Activated naive CD4-positive, alpha-beta T cell treated with anti-CD3 and anti-CD28 coated beads for 36 hours (primary cell): Measurements from ENCODE around the gene PLEKHH2. TPM values are rescaled to one million over a fixed set of nuclear protein-coding genes. Genes with fewer than 3 reads are reported as not detected.
"Not testable (repeated sequence)": the region's sequence is repeated elsewhere in the genome, so short reads cannot be mapped to it uniquely, and the experiment has no call there.

Experiments used
- CTCF ChIA-PET: fragments of 350-600 bp; sonication (Branson Sonifier 250); formaldehyde crosslinking; loops from one replicate; lab custom pipeline; 2021; ENCODE audit warnings: antibody characterized with exemption; lab: Charles Lee
- DNase-seq: peaks from one replicate; pipeline ENCODE4 v3.0.0-alpha.2; 2020
- H3K27ac Mint-ChIP-seq: one replicate; pipeline ENCODE4 v1.8.0; 2021; ENCODE audit warnings: mild to moderate bottlenecking, mixed read lengths
- H3K27me3 Mint-ChIP-seq: one replicate; pipeline ENCODE4 v1.8.0; 2021; ENCODE audit warnings: low read depth, mixed read lengths
- H3K36me3 Mint-ChIP-seq: one replicate; pipeline ENCODE4 v1.8.0; 2021; ENCODE audit warnings: low read depth, mixed read lengths
- H3K4me1 Mint-ChIP-seq: one replicate; pipeline ENCODE4 v1.8.0; 2021; ENCODE audit warnings: low read depth, mixed read lengths
- H3K4me3 Mint-ChIP-seq: one replicate; pipeline ENCODE4 v1.8.0; 2021; ENCODE audit warnings: mild to moderate bottlenecking, moderate library complexity, mixed read lengths
- H3K9me3 Mint-ChIP-seq: one replicate; pipeline ENCODE4 v1.8.0; 2021; ENCODE audit warnings: mixed read lengths
- intact Hi-C: fragments of 100-400 bp; cut with micrococcal nuclease; formaldehyde crosslinking; loops from one replicate; pipeline ENCODE4 v1.15.1; 2023
- total RNA-seq, 2 experiments: library from RNA; stranded (reverse); gene quantifications; one replicate each; pipeline ENCODE4 v1.2.3, GENCODE V29; 2021

PLEKHH2 gene
- total RNA-seq, 2 experiments from 2014 or later = 0.64 to 0.72 TPM

DNA sequence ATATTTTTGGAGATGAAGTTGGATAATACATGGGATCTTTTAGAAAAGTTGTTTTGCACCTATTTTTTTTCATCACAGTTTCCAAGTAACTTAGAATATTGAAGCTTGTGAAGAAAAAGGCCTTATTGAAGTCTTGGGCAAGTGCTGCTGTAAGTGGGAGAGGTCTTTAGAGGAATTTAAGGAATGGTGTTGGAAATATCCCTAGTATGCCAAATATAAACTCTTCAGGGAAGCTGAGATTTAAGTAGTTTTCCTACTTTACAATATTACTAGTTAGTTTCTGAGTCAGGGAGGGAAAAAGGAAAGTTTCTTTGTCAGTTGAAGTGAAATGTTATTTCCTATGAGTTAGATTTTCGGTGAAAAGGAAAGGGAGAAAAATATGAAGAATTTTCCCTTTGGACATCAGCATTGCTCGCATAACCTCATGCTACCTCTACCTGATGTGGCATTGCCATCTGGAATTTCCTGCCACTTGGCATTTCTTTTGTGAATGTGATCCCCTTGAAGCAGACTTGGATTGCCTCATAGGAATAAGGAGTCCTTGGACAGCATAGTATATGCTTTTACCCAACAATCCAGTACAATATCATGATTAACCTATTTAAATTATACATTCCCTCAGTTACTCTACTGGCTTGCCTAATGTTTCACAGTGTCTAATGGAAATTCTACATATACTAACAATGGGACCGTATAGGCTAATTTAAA, 12.1 kb downstream of the PLEKHH2 start:
- Mint-ChIP-seq H3K27me3 (peaks cover 4% of the 10 kb centered on the region), H3K4me3 (no peak overlapping the region)
- CTCF ChIA-PET = no interaction called here

DNA sequence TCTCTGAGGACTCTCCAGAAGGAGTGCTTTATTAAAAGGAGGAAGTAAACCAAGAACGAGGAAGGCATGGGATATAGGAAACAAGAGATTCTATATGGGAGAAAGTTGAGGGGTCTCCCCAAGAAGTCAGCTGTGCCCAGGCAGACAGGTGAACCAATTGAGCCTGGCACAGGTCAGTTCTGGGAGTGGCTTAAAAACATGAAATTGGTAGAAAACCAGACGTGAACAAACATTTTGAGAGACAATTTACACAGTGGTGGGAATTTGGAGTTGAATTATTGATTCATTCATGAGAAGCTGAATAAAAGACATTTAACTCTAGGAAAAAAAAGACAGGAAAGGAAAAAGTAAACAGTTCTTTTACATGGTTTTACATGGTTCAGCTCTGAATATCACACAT, 16.4 kb downstream of the PLEKHH2 start:
- no peak overlapping the region for H3K27ac Mint-ChIP-seq
- no peak for DNase-seq
- peaks cover 6% of the 10 kb centered on the region for H3K27me3 Mint-ChIP-seq
- intact Hi-C loops = no loop called here
- H3K36me3 Mint-ChIP-seq = no peaks in the 10 kb centered on the region
- no peak overlapping the region for H3K4me3 Mint-ChIP-seq
- H3K9me3 Mint-ChIP-seq = no peaks in the 10 kb centered on the region
- no peaks in the 10 kb centered on the region for H3K4me1 Mint-ChIP-seq
- CTCF ChIA-PET = no interaction called here

More for the DNA sequence above, 12.1 kb downstream of the PLEKHH2 start:
- Mint-ChIP-seq H3K27ac (no peak overlapping the region), H3K9me3 (no peaks in the 10 kb centered on the region), H3K4me1 (no peaks in the 10 kb centered on the region), H3K36me3 (no peaks in the 10 kb centered on the region)
- DNase-seq = no peak
- intact Hi-C loops = no loop called here

DNA sequence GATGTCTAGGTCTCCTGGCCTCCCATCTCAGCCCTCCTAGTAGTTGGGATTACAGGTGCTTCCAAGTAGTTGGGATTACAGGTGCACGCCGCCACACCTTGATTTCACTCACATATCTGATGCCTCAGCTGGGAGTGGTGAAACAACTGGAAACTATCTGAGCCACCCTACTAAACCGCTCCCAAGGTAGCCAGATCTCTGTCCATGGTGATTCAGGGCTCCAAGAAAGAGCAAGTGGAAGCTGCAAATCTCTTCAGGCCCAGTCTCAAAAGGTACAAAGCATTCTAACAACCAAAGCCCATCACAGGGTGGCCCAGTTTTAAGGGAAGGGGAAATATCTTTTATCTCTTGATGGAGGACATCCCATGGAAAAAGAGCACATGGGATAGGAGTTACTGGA, 20.2 kb downstream of the PLEKHH2 start:
- CTCF ChIA-PET = interaction anchor here (0.6 kb wide), 1 partner anchor 587 kb away, joined by 4 read pairs; no protein-coding TSS in a partner anchor
- intact Hi-C loops = no loop called here
- Mint-ChIP-seq H3K4me3 (no peak overlapping the region), H3K27me3 (peaks cover 6% of the 10 kb centered on the region), H3K27ac (no peak overlapping the region), H3K9me3 (no peaks in the 10 kb centered on the region), H3K4me1 (no peaks in the 10 kb centered on the region), H3K36me3 (no peaks in the 10 kb centered on the region)
- no peak for DNase-seq

DNA sequence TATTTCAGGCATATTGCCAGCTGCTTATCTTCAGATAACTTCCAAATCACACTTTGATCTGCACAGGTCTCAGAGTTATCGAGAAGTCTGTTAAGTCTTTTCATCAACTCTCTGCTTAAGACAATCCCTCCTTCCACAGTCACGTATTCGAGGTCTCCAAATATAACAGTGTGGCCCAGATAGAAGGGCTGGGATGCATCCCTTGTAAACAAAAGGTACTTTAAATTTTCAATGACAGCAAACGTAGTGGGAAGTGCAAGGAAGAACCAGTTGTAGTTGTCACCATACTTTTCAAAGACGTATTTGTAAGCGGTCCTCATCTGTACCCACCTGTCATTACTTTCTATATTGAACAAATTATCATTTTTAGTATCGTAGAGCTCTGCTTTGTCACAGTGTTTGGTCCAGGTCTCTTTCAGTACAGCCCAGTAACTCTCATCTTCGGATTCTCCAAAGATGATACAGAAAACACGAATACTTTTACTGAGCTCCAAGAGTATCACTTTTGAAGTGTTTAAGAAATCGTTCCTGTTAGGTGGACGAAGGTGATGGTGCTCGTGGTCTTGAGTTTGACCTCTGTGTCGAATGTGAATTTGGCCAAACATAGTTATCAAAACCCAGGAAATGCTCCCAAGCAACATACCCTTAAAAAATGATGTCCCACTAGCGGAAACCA, 38.7 kb downstream of the PLEKHH2 start:
- no peaks in the 10 kb centered on the region for H3K9me3 Mint-ChIP-seq
- no peak overlapping the region for H3K27ac Mint-ChIP-seq
- peaks cover 28% of the 10 kb centered on the region for H3K27me3 Mint-ChIP-seq
- H3K36me3 Mint-ChIP-seq = no peaks in the 10 kb centered on the region
- intact Hi-C loops = no loop called here
- CTCF ChIA-PET = no interaction called here
- no peaks in the 10 kb centered on the region for H3K4me1 Mint-ChIP-seq
- peak overlapping the region; percentile 55 for H3K4me3 Mint-ChIP-seq
- no peak for DNase-seq

DNA sequence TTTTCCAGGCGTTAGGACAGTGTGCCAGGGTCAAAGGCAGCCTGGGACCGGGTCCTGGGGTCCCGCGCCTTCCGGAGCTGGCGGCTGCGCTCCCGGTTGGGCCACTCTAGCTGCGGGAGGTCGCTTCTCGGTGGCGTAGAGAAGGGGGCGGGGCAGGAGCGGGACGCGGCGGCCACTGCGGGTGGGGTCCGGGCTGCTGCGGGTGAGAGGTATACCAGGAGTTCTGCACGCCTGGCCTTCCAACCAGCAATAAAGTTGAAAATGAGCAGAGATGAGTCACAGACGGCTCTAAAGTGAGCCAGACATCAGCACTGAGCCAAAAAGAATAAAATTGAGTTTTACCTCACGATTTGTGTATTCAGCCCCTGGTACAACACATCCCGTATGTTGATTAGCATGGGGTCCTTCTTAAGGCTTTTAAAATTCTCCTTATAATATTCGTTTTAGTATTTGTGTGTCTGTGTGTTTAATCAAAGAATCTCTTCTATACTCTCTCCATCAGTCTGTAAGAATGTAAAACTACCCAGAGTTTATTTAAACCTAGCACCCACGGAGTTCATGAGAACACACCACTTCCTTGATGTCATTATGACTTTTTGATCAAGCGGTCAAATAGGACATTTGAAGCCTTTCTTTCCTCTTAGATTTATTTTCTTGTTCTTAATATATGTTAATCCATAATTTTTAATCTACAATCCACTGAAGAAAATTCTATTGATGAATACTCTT, 39.4 kb downstream of the PLEKHH2 start, which contains the start of gene C1GALT1C1L:
Gene C1GALT1C1L, minus strand, starts transcription at position 108 of the 729 bp plus-strand sequence. Its CDS starts 107 bp downstream, at position 1.
- H3K4me1 Mint-ChIP-seq = no peaks in the 10 kb centered on the region
- H3K36me3 Mint-ChIP-seq = no peaks in the 10 kb centered on the region
- H3K9me3 Mint-ChIP-seq = no peaks in the 10 kb centered on the region
- CTCF ChIA-PET = no interaction called here
- intact Hi-C loops = no loop called here
- H3K4me3 Mint-ChIP-seq = peak within 1 kb of the TSS; percentile 55
- peak; percentile 49 for DNase-seq
- H3K27ac Mint-ChIP-seq = no peak within 1 kb of the TSS
- H3K27me3 Mint-ChIP-seq = peaks cover 28% of the 10 kb centered on the region

DNA sequence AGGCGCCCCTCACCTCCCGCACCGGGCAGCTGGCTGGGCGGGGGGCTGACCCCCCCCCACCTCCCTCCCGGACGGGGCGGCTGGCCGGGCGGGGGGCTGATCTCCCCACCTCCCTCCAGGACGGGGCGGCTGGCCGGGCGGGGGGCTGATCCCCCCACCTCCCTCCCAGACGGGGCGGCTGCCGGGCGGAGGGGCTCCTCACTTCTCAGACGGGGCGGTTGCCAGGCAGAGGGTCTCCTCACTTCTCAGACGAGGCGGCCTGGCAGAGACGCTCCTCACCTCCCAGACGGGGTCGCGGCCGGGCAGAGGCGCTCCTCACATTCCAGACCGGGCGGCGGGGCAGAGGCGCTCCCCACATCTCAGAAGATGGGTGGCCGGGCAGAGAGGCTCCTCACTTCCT, 40.7 kb downstream of the PLEKHH2 start:
- H3K27me3 Mint-ChIP-seq = peaks cover 23% of the 10 kb centered on the region
- H3K4me3 Mint-ChIP-seq, intact Hi-C loops, H3K36me3 Mint-ChIP-seq, H3K4me1 Mint-ChIP-seq, DNase-seq, CTCF ChIA-PET, H3K27ac Mint-ChIP-seq, H3K9me3 Mint-ChIP-seq: not testable (repeated sequence)

DNA sequence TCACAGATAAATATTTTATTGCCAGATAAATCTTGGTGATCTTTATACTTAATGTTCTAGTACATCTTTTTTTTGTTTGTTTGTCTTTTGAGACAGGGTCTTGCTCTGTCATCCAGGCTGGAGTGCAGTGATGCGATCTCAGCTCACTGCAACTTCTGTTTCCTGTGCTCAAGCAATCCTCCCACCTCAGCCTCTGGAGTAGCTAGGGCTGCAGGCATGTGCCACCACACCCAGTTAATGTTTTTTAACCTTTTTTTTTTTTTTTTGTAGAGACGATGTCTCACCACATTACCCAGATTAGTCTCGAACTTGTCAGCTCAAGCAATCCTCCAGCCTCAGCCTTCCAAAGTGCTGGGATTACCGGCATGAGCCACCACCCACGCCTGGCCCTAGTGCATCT, 48.3 kb downstream of the PLEKHH2 start:
- DNase-seq = no peak
- intact Hi-C loops = no loop called here
- Mint-ChIP-seq H3K27me3 (no peaks in the 10 kb centered on the region), H3K9me3 (no peaks in the 10 kb centered on the region), H3K36me3 (no peaks in the 10 kb centered on the region), H3K27ac (no peak overlapping the region), H3K4me1 (peaks cover 4% of the 10 kb centered on the region), H3K4me3 (no peak overlapping the region)
- CTCF ChIA-PET = interaction anchor here (0.7 kb wide), 2 partner anchors 35 to 1091 kb away, joined by 3 read pairs; no protein-coding TSS in a partner anchor

DNA sequence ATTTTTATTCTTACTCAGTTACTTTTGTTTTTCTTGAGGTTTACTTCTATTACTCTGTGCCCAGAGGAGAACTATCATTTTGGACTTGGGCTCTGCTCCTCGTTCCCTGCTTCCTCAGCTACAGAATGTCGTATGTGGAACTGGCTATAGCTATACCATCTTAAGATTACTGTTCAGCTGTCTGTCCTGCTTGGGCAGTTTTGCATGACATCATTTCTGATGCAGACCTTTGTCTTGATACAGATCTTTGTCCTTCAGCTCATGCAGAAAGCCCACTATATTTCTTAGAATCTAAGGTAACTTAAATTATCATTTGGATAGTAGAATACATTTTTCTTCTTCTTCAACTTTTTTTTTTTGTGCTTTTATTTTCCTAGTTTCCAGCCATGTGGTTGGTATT, 52.9 kb downstream of the PLEKHH2 start:
- CTCF ChIA-PET = no interaction called here
- H3K27me3 Mint-ChIP-seq = no peaks in the 10 kb centered on the region
- H3K36me3 Mint-ChIP-seq = no peaks in the 10 kb centered on the region
- intact Hi-C loops = no loop called here
- DNase-seq = no peak
- no peak overlapping the region for H3K27ac Mint-ChIP-seq
- peaks cover 4% of the 10 kb centered on the region for H3K4me1 Mint-ChIP-seq
- no peak overlapping the region for H3K4me3 Mint-ChIP-seq
- no peaks in the 10 kb centered on the region for H3K9me3 Mint-ChIP-seq

DNA sequence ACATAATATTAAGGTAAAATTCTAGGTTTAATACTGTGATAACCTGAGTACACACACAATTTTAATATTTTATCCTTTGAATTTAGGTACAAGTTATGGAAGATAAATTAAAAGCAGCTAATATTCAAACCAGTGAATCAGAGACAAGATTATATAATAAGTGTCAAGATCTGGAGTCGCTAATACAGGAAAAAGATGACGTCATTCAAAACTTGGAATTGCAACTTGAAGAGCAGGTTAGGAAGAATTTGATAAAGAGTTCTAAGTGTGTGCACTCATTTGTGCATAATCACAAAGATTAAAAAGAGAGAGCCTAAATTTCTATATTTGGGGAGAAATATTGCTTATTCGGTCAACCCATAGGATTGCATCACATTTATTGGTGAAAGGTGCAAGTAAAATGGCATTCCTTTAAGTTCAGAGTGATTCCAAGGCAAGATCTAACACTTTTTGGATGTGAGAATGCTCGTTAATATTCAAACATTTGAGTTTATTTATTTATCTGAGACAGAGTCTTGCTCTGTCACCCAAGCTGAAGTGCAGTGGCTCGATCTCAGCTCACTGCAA, 55.5 kb downstream of the PLEKHH2 start:
- Mint-ChIP-seq H3K9me3 (no peaks in the 10 kb centered on the region), H3K4me1 (no peaks in the 10 kb centered on the region), H3K36me3 (no peaks in the 10 kb centered on the region), H3K27me3 (no peaks in the 10 kb centered on the region), H3K4me3 (no peak overlapping the region), H3K27ac (no peak overlapping the region)
- intact Hi-C loops = no loop called here
- CTCF ChIA-PET = interaction anchor here (0.7 kb wide), 2 partner anchors 18 to 288 kb away, joined by 3 to 5 read pairs; no protein-coding TSS in a partner anchor
- no peak for DNase-seq

DNA sequence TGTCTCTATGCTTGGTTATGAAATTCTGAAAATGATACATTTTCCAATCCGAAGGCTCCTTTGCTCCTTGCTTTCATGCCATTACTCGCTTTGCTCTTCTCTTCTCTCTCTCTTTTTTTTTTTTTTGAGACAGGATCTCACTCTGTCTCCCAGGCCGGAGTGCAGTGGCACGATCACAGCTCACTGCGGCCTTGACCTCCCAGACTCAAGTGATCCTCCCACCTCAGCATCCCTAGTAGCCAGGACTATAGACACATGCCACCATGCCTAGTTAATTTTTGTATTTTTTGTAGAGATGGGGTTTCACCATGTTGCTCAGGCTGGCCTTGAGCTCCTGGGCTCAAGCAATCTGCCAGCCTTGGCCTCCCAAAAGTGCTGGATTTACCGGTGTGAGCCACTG, 61.1 kb downstream of the PLEKHH2 start:
- H3K27ac Mint-ChIP-seq, H3K9me3 Mint-ChIP-seq, H3K27me3 Mint-ChIP-seq, H3K36me3 Mint-ChIP-seq, H3K4me1 Mint-ChIP-seq, DNase-seq, intact Hi-C loops, H3K4me3 Mint-ChIP-seq: not testable (repeated sequence)
- CTCF ChIA-PET = interaction anchor here (0.7 kb wide), 2 partner anchors 18 to 105 kb away, joined by 4 to 9 read pairs; no protein-coding TSS in a partner anchor

DNA sequence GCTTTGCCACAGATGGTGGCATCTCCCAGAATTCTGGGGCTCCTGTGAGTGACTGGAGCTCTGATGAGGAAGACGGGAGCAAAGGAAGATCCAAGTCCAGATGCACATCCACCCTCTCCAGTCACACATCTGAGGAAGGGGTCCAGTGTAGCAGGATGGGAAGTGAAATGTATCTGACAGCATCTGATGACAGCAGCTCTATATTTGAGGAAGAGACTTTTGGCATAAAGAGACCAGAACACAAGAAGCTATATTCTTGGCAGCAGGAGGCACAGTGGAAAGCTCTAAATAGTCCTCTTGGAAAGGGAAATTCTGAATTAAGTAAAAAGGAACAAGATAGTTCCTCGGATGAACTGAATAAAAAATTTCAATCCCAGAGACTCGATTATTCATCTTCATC, 62.7 kb downstream of the PLEKHH2 start:
- intact Hi-C loops = no loop called here
- CTCF ChIA-PET = no interaction called here
- H3K27me3 Mint-ChIP-seq = peaks cover 3% of the 10 kb centered on the region
- no peak overlapping the region for H3K27ac Mint-ChIP-seq
- no peaks in the 10 kb centered on the region for H3K9me3 Mint-ChIP-seq
- DNase-seq = no peak
- H3K36me3 Mint-ChIP-seq = no peaks in the 10 kb centered on the region
- no peak overlapping the region for H3K4me3 Mint-ChIP-seq
- H3K4me1 Mint-ChIP-seq = no peaks in the 10 kb centered on the region

DNA sequence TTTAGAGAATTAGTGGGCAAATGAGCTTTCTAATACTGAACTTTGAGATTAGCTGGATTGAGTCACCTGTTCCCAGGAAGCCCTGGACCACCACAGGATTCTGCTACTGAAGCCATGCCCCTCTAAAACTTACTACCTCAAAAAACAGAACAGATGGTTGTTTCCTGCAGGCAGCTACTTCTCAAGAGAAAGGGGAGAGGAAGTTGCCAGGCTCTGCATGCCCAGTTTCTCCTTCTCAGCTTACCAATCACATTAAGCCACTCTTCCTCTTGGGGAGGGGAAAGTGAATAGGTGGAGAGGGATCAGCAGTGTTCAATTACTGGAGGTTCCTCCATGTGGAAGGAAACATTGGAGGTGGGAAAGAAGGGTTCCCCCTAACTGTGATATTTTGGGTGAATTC, 64.1 kb downstream of the PLEKHH2 start:
- H3K27ac Mint-ChIP-seq = no peak overlapping the region
- H3K27me3 Mint-ChIP-seq = peaks cover 3% of the 10 kb centered on the region
- CTCF ChIA-PET = interaction anchor here (0.6 to 0.9 kb wide), 2 partner anchors 65 to 983 kb away, joined by 3 to 4 read pairs; no protein-coding TSS in a partner anchor
- no peaks in the 10 kb centered on the region for H3K4me1 Mint-ChIP-seq
- no peaks in the 10 kb centered on the region for H3K36me3 Mint-ChIP-seq
- intact Hi-C loops = no loop called here
- no peak overlapping the region for H3K4me3 Mint-ChIP-seq
- no peaks in the 10 kb centered on the region for H3K9me3 Mint-ChIP-seq
- no peak for DNase-seq
